Fibroblast of skin of left biceps (primary cell): ENCODE measurements around the gene ELN.

Experiments used
- DNase-seq, 2 experiments: peaks; one replicate each; pipeline ENCODE4 v3.0.0-alpha.2; 2013; ENCODE audit warnings: low read depth in 2 of 2

ELN gene

GRCh38 chr7:74061840-74062539, 34.0 kb downstream of the ELN start:
- peak; percentile 64 to 67 for DNase-seq

- DNase-seq: no peak
These were observed 35.3 kb downstream of the ELN start for GRCh38 chr7:74063223-74063641.

DNA sequence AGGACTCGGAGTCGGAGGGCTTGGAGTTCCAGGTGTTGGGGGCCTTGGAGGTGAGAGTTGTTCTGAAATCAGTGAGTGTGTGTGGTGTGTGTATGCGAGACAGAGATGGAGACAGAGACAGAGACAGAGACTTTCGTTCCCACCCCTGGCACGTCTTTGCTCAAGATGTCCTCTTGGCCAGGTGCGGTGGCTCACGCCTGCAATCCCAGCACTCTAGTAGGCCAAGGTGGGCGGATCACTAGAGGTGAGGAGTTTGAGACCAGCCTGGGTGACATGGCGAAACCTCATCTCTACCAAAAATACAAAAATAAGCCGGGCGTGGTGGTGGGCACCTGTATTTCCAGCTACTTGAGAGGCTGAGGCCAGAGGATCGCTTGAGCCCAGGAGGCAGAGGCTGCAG, 35.7 kb downstream of the ELN start:
- DNase-seq: no peak

DNA sequence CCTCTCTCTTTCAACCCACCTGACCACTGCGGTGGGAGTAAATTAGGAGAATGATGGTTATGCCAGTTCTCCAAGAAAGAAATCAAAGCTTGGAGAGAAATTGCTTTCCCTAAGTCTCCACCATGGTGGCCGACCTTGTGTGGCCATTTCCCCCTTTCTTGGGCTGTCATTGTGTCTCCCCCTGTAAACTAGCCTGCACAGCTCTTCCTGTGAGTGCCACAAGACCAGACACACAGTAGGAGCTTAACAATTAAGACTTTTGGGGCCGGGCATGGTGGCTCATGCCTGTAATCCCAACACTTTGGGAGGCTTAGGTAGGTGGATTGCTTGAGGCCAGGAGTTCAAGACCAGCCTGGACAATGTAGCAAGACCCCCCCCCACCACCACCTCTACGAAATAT, 36.7 kb downstream of the ELN start:
- no peak for DNase-seq

DNA sequence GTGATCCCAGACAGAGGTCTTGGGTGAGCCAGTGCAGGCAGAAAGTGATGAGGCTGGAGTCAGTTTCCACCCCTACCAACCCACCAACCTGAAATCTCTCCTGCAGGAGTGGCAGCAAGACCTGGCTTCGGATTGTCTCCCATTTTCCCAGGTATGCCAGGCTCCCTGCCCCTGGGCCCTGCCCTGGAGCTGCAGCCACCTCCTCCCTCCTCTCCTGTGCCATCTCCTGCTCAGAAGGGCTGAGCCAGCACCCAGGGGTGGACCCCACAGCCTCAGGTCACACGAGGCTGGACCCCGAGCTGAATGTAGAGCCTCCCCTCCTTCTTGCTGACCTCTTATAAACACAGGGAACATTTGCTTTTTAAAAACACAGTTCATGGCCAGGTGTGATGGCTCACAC, 38.7 kb downstream of the ELN start:
- no peak for DNase-seq

- no peak for DNase-seq
These were observed 40.6 kb downstream of the ELN start for GRCh38 chr7:74068378-74069085.

- no peak for DNase-seq
These were observed 41.1 kb downstream of the ELN start for GRCh38 chr7:74069086-74069541.

GRCh38 chr7:74069790-74070618, 42.0 kb downstream of the ELN start:
- no peak for DNase-seq

DNA sequence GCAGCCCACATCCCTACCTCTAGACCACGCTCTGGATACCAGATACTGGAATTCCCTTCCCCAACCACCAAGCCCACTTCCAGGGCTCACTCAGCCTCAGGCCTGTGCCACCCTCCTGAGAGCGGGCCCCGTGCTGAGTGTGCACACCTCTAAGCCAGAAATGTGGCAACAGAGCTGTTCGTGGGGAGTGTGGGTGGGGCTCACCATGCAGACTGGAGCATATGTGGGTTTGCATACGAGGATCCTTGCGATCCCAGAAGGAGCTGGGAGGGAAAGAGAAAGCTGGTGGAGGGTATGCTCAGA, 42.6 kb downstream of the ELN start:
- DNase-seq: no peak

DNA sequence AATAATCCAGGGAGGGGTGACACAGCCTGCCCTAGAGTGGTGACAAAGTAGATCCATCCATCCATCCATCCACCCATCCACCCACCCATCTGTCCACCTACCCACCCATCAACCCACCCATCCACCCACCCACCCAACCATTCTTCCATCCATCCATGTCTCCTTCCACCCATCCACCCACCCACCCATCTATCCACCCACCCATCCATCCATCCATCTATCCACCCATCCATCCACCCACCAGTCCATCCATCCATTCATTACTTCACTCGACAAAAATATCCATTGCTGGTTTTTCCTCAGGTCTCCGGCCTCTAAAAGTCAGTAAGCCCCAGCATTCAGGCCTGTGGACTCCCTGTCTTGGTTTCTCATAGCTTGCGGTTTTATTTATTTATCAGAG, 43.1 kb downstream of the ELN start:
- DNase-seq: no peak

DNA sequence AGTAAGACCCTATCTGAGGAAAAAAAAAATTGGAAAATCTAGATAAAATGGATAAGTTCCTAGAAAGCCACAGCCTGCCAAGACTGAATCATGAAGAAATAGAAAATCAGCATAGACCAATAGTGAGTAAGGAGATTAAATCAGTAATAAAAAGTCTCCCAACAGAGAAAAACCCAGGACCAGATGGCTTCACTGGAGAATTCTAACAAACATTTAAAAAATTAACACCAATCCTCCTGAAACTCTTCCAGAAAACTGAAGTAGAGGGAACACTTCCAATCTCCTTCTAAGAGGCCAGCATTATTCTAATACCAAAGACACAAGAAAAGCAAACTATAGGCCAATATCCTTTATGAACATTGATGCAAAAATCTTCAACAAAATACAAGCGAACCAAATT, 46.8 kb downstream of the ELN start:
- no peak for DNase-seq

DNA sequence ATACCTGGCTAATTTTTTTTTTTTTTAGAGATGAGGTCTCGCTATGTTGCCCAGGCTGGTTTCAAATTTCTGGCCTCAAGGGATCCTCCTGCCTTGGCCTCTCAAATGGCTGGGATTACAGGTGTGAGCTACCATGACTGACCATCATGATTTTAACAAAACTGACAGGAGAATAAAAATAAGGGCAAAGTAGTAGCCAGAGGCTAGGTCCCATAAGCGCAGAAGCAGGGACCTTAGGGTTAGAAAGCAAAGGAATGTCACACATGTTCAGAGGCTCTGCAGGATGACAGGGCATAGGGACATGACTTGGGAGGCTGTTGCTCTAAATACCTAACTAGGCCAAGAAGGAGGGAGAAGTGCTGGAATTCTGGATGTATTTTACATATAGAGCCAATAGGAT, 50.5 kb downstream of the ELN start:
- no peak for DNase-seq

DNA sequence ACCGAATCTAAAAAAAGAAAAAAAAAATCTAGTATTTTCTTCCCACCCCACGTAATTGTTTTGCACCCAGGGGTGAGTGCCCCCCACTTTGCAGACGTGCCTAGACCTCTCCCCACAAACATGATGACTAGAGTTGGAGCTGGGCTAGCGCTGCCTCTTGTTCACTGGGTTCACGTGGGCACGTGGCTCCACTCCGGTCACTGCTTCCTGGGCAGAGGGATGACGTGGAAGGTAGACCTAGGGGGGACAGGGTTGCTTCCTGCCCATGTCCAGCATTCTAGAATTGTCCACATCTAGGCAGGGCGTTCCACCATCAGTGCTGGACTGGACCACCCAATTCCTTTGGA, 54.8 kb downstream of the ELN start:
- no peak for DNase-seq

DNA sequence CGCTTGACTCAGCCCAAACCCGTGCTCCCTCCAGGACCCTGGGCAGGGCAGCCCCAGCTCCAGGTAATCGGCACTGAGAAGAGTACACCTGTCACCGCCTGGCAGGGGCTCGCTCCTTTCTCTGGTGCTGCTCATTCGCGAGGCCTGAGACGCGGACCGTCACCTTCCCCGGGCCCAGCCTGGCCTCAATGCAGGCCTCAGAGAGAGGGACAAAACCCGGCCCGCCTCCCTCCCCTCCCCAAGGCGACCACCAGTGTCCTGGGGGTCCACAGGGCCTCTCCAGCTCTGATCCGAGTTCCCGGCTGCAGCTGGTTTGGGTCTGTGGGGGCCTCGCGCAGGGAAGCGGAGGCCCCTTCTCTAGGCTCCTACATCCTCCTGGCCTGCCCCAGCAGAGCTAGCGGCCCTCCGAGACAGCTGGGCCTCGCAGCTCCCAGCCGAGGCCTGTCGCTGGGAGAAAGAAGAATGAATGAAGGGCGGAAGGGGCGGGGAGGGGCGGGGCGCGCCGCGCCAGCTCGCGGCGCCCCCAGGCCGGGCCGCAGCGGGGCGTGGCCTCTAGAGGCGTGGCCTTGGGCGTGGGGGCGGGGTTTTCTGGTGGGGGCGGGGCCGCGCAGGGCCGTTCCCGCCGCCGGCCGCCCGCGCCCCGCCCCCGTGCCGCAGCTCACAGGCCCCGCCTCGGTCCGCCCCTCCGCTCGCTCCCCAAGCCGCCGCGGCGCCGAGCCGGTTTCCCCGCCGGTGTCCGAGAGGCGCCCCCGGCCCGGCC, 55.3 kb downstream of the ELN start, which contains the start of gene LIMK1:
Gene LIMK1 (plus strand): TSS at position 688 of the 760 bp plus-strand sequence. CDS start 187 bp downstream, outside the sequence.
- DNase-seq: peak; percentile 43 to 47

GRCh38 chr7:74083928-74084721, 56.2 kb downstream of the ELN start:
- no peak for DNase-seq

DNA sequence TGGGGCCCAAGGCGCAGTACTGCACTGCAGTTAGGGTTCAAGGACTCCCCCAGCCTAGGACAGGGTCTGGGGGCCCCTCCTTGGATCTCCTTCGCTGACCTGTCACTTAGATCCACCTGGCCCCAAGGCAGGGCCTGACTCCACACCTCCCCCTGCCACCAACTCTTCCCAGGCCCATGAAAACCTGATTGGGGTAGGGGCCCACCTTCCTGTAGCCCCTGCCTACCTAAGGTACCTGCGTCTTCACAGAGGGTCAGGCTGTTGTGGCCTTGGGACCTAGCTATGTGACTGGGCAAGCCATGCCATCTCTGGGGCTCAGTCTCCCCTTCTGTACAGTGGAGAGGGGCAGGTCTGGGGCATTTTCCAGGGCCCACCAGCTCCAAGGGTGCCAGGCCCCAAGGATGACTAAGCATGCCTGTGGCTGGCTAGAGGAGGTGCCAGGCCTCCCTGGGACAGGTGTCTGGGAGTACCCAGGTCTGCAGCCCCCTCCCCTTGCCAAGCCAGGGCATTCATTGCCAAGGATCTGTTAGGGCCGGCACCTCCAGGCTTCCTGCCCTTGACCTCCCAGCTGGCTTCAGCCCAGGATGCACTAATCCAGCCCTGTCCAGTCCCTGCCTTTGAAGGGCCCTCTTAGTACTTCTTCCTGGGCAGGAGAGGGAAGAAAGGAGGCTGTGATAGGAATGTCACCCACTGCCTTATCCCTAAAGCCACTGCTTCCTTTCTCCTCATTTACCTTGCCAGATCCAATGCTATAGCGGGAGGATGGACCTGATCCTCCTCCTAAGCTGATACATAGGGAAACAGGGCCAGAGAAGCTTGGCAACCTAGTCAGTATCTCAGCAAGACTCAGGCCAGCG, 57.0 kb downstream of the ELN start:
- no peak for DNase-seq

DNA sequence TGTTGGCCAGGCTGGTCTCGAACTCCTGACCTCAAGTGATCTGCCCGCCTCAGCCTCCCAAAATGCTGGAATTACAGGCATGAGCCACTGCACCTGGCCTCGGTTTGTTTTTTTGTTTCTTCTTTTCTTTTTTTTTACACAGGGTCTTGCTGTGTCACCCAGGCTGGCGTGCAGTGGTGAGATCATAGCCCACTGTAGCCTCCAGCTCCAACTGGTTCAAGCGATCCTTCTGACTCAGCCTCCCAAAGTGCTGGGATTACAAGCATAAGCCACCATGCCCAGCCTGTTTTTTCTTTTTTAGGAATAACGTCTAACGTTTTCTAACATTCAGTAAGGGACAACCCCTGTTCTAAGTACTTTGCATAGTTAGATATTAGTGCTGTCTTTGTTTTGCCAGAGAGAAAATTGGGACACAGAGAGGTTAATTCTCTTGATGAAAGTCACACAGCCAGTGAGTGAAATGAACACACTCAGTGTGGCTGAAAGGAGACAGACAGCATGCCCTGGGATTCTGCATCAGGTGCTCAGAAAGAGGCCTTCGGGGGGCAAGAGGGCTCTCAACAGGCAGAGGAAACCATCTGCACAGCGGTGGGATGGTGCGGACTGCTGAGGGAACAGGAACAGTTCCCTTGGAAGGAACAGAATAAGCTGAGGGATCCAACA, 59.9 kb downstream of the ELN start:
- DNase-seq: no peak

DNA sequence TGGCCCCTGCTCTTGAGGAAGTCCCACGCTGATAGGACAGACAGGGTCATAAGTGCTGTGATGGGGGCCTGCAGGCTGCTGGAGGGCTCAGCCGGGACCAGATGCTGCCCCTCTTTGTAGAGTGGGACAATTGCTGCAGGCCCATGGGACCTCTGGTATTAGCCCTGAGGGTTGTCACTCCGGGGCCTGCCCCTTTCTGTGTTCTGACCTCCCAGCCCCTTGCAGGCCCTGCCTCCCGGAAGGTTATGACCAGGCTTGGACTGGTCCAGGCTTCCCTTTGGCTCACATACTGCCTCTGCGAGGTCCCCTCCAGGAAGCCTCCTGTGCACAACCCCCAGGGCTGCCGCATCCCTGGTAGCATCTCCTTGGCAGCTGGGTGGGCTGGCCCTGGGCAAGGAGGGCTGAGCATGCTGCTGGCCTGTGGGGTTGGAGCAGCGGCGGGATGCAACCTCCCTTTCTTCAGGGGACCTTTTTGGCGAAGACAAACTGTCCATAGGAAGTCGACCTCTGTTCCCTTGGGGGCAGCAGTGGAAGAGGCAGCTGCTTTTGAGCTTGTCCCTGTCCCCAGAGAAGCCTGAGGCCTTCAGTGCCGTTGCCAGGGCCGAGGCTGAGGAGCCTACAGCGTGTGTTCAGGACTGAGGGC, 64.5 kb downstream of the ELN start:
- no peak for DNase-seq

DNA sequence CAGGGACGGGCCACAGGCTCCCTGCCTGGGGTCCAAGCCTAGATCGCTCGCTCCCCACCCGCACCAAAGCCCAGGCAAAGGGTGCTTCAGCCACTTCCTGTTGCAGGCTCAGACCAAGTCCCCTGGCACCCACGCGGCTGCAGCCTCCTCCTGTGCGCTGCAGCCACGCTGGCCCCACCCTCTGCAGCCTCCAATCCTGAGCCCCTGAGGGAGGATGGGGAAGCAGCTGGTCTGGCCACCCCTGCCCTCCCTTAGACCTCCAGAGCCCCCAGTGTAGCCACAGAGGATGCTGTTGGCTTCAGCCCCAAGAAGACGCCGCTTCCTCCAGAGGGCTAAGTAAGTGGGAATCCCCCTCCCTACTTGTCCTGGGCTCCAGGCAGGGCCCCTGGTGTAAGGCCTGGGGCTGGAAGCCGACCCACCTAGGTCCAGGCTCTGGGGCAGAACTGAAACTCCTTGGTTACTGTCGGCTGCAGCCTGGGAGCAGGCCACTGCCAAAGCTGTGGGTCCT, 65.0 kb downstream of the ELN start:
- DNase-seq: no peak
